ENCODE results near the gene DDX10.

- TF ChIP-seq CTCF (conservative IDR thresholded peaks at IDR 0.05; ENCODE audit: low read depth, low read length) (no peak), EZH2 (IDR thresholded peaks at IDR 0.05; ENCODE audit: borderline replicate concordance, low read depth, low read length, poor library complexity, severe bottlenecking) (no peak)
Observed at GRCh38 chr11:108817976-108818375, 153.1 kb downstream of the DDX10 start.

All from A673 (cell line).